HUES6 (cell line): ENCODE results near the gene ADCY1.

Experiments
- H3K27ac ChIP-seq: 2 replicates; pipeline ENCODE4 v1.7.0; 2013; ENCODE audit warnings: low read depth, mild to moderate bottlenecking, low read length, inconsistent platforms
- H3K27me3 ChIP-seq: 2 replicates; pipeline ENCODE4 v1.6.1; 2013; ENCODE audit warnings: low read length; ENCODE audit not compliant: control insufficient read depth, insufficient read depth
- H3K36me3 ChIP-seq: 2 replicates; pipeline ENCODE4 v1.6.1; 2013; ENCODE audit warnings: low read length; ENCODE audit not compliant: control insufficient read depth, insufficient read depth
- H3K4me1 ChIP-seq: 2 replicates; pipeline ENCODE4 v1.6.1; 2013; ENCODE audit warnings: low read length; ENCODE audit not compliant: control insufficient read depth, insufficient read depth
- H3K4me3 ChIP-seq: 2 replicates; pipeline ENCODE4 v1.5.1; 2013; ENCODE audit warnings: low read depth, low read length
- H3K9ac ChIP-seq: one replicate; pipeline ENCODE4 v1.6.1; 2013; ENCODE audit warnings: mild to moderate bottlenecking, low read length
- H3K9me3 ChIP-seq: 2 replicates; pipeline ENCODE4 v1.6.1; 2013; ENCODE audit warnings: low read depth, low read length; ENCODE audit not compliant: control insufficient read depth, insufficient read depth

The ADCY1 gene

DNA sequence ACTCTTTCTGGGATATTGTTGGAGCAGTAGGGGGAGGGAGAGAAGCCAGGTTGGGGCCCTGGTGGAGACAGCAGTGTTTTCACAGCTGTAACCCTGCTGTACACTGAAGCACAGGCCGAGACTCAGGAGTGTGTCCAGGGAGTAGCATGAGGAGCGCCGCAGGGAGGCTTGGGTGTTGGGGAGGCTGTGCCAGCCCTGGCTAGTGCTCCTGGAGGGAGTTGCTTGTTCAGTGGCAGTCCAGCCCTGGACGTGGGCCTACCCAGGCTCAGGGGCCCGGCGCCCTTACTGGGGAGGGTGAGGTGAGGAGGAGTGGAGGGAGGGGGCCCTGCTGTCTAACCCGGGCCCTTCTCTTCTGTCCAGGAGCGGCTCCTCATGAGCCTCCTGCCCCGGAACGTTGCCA is 35.9 kb downstream of the ADCY1 start:
- H3K9me3 ChIP-seq: no peaks in the 10 kb centered on the region; the same call in 1 of the 2 replicates
- H3K27me3 ChIP-seq: no peaks in the 10 kb centered on the region
- no peak overlapping the region for H3K9ac ChIP-seq
- H3K4me3 ChIP-seq: no peak overlapping the region
- H3K4me1 ChIP-seq: no peaks in the 10 kb centered on the region
- H3K36me3 ChIP-seq: peaks cover 7% of the 10 kb centered on the region; the same call in 1 of the 2 replicates
- no peak overlapping the region for H3K27ac ChIP-seq

DNA sequence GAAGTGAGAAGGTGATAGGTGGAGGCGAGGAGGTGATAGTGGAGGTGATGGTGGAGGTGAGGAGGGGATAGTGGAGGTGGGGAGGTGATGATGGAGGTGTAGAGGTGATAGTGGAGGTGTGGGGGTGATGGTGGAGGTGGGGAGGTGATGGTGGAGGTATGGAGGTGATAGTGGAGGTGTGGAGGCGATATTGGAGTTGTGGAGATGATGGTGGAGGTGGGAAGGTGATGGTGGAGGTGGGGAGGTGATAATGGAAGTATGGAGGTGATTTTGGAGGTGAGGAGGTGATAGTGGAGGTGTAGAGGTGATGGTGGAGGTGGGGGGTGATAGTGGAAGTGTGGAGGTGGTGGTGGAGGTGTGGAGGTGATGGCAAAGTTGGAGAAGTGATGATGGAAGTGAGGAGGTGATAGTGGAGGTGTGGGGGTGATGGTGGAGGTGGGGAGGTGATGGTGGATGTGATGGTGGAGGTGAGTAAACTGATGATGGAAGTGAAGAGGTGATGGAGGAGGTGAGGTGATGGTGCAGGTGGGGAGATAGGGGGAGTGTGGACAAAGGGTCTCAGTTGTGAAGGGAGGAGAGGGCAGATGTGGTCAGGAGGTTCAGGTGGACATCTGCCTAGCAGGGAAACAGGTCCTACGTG is 36.6 kb downstream of the ADCY1 start:
- peaks cover 7% of the 10 kb centered on the region; the same call in 1 of the 2 replicates for H3K36me3 ChIP-seq
- no peak overlapping the region for H3K27ac ChIP-seq
- no peaks in the 10 kb centered on the region for H3K27me3 ChIP-seq
- H3K9me3 ChIP-seq: no peaks in the 10 kb centered on the region; the same call in 1 of the 2 replicates
- H3K4me3 ChIP-seq: no peak overlapping the region
- no peaks in the 10 kb centered on the region for H3K4me1 ChIP-seq
- no peak overlapping the region for H3K9ac ChIP-seq

GRCh38 chr7:45617166-45617565 is 43.0 kb downstream of the ADCY1 start:
- Histone ChIP-seq H3K36me3 (peaks cover 5% of the 10 kb centered on the region; the same call in 1 of the 2 replicates), H3K9me3 (peaks cover 14% of the 10 kb centered on the region; the same call in 1 of the 2 replicates), H3K4me3 (no peak overlapping the region)

GRCh38 chr7:45622058-45622457 is 47.9 kb downstream of the ADCY1 start:
- H3K27me3 ChIP-seq: no peaks in the 10 kb centered on the region

More at GRCh38 chr7:45617166-45617565, 43.0 kb downstream of the ADCY1 start:
- Histone ChIP-seq H3K4me1 (no peaks in the 10 kb centered on the region), H3K27me3 (no peaks in the 10 kb centered on the region), H3K9ac (no peak overlapping the region), H3K27ac (no peak overlapping the region)

GRCh38 chr7:45623157-45623556 is 49.0 kb downstream of the ADCY1 start:
- no peak overlapping the region for H3K9ac ChIP-seq
- H3K36me3 ChIP-seq: no peaks in the 10 kb centered on the region; the same call in 1 of the 2 replicates
- H3K27me3 ChIP-seq: no peaks in the 10 kb centered on the region
- peaks cover 7% of the 10 kb centered on the region; the same call in 1 of the 2 replicates for H3K9me3 ChIP-seq
- H3K27ac ChIP-seq: no peak overlapping the region
- H3K4me1 ChIP-seq: no peaks in the 10 kb centered on the region
- H3K4me3 ChIP-seq: no peak overlapping the region

More at GRCh38 chr7:45622058-45622457, 47.9 kb downstream of the ADCY1 start:
- Histone ChIP-seq H3K27ac (no peak overlapping the region), H3K36me3 (no peaks in the 10 kb centered on the region; the same call in 1 of the 2 replicates), H3K9ac (no peak overlapping the region), H3K9me3 (peaks cover 7% of the 10 kb centered on the region; the same call in 1 of the 2 replicates), H3K4me3 (no peak overlapping the region), H3K4me1 (no peaks in the 10 kb centered on the region)

DNA sequence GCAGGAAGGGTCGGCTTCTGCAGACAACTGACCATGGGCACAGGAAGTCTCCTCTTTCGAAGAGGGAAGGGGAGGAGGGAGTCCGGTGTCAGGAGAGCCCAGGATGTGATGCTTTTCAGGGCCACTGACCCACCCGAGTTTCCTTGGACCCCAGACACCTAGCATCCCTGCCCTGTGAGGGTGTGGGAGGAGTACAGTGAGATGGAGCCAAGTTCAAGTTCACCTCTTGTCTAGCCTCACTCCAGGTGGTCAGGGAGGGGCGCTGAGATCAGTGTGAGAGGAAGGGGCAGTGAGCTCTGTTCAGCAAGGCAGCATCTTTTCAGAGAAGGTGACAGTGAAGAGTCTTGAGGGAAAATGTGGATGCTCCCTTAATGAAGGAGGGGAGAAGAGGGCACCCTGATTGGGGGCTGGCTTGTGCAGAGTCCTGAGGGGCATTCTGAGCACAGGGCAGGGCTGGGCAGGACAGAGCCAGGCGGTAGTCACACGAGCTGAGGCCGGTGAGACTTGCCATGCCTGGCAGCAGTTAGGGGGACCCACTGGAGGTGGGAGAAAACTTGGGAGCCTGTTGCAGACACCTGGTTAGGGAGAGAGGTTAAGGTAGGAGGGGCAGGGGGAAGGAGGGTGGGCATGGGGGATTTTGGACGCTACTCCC is 49.7 kb downstream of the ADCY1 start:
- no peak overlapping the region for H3K27ac ChIP-seq
- H3K36me3 ChIP-seq: no peaks in the 10 kb centered on the region; the same call in 1 of the 2 replicates
- H3K4me3 ChIP-seq: no peak overlapping the region
- H3K9ac ChIP-seq: no peak overlapping the region
- H3K9me3 ChIP-seq: peaks cover 8% of the 10 kb centered on the region
- H3K27me3 ChIP-seq: no peaks in the 10 kb centered on the region
- no peaks in the 10 kb centered on the region for H3K4me1 ChIP-seq

DNA sequence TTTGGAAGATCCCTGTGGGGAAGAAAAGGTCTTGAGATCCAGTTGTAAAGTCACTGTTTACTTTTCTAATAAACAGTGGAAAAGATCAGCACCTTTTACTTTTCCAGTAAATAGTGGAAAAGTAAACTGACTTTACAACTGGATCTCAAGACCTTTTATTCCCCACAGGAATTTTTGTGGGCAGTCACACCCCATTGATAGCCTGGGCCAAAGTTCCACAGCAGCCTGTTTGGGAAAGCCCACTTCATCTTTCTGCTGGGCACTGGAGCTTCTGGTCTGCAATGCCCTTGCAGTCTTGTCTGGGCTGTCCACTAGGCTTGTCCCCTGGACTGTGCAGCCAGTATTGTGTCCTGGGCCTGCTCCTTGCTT is 50.2 kb downstream of the ADCY1 start:
- H3K9ac ChIP-seq: no peak overlapping the region
- peaks cover 12% of the 10 kb centered on the region for H3K9me3 ChIP-seq
- no peak overlapping the region for H3K27ac ChIP-seq
- H3K4me3 ChIP-seq: no peak overlapping the region
- H3K27me3 ChIP-seq: no peaks in the 10 kb centered on the region
- H3K4me1 ChIP-seq: no peaks in the 10 kb centered on the region
- H3K36me3 ChIP-seq: no peaks in the 10 kb centered on the region; the same call in 1 of the 2 replicates

DNA sequence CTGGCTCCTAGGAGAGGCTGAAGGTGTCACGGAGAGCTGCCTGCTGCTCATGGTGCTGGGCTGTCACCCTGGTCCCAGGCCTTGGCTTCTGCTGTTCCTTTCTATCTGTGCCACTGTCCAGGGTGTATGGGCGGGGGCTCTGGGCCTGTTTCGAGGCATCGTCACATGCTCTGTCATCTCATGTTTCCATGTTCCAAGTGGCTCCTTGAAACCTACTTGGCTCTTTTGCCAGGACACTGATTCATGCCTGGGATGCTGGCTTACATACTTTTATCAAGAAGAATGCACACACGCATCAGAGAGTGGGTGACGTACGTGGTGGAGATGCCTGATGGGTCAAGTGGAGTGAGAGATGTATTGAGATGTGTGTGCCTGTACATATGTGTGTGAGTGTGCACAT is 50.9 kb downstream of the ADCY1 start:
- Histone ChIP-seq H3K4me1 (no peaks in the 10 kb centered on the region), H3K36me3 (no peaks in the 10 kb centered on the region; the same call in 1 of the 2 replicates), H3K27ac (no peak overlapping the region), H3K4me3 (no peak overlapping the region), H3K9me3 (peaks cover 15% of the 10 kb centered on the region), H3K27me3 (no peaks in the 10 kb centered on the region), H3K9ac (no peak overlapping the region)

GRCh38 chr7:45625714-45626440 is 51.7 kb downstream of the ADCY1 start:
- H3K9ac ChIP-seq: no peak overlapping the region
- H3K9me3 ChIP-seq: peaks cover 8% of the 10 kb centered on the region
- H3K27me3 ChIP-seq: no peaks in the 10 kb centered on the region
- H3K4me3 ChIP-seq: no peak overlapping the region
- no peak overlapping the region for H3K27ac ChIP-seq
- no peaks in the 10 kb centered on the region; the same call in 1 of the 2 replicates for H3K36me3 ChIP-seq
- H3K4me1 ChIP-seq: no peaks in the 10 kb centered on the region

GRCh38 chr7:45626441-45627430 is 52.6 kb downstream of the ADCY1 start:
- peaks cover 8% of the 10 kb centered on the region for H3K9me3 ChIP-seq
- no peak overlapping the region for H3K9ac ChIP-seq
- no peak overlapping the region for H3K27ac ChIP-seq

More at GRCh38 chr7:45626441-45627430, 52.6 kb downstream of the ADCY1 start:
- Histone ChIP-seq H3K27me3 (no peaks in the 10 kb centered on the region), H3K4me3 (no peak overlapping the region), H3K4me1 (no peaks in the 10 kb centered on the region), H3K36me3 (no peaks in the 10 kb centered on the region; the same call in 1 of the 2 replicates)
